NCI-H2081 treated with DMSO at 0.1 percent for 48 hours (cell line): Measurements from ENCODE around the gene SEC11C.
"Not testable (repeated sequence)": the region's sequence is repeated elsewhere in the genome, so short reads cannot be mapped to it uniquely, and the experiment has no call there.

Source experiments
- DNase-seq: peaks from one replicate; lab custom pipeline; 2025; lab: John Stamatoyannopoulos, UW

The SEC11C gene

GRCh38 chr18:59139615-59140301 lies at the start of gene SEC11C:
SEC11C (plus strand) TSS chr18:59139884; CDS start chr18:59139949, 65 bp downstream.
- DNase-seq = peak; percentile 91

- no peak for DNase-seq
Measured at GRCh38 chr18:59090966-59091603, 48.6 kb upstream of the SEC11C start.

GRCh38 chr18:59093668-59094067 lies 46.0 kb upstream of the SEC11C start:
- no peak for DNase-seq

GRCh38 chr18:59094569-59094968 lies 45.1 kb upstream of the SEC11C start:
- DNase-seq = no peak

GRCh38 chr18:59096098-59096789 lies 43.4 kb upstream of the SEC11C start:
- peak; percentile 99 for DNase-seq

GRCh38 chr18:59101830-59102414 lies 37.8 kb upstream of the SEC11C start:
- DNase-seq = no peak

- no peak for DNase-seq
Measured at GRCh38 chr18:59109375-59109774, 30.3 kb upstream of the SEC11C start.

- DNase-seq = no peak
Measured at GRCh38 chr18:59114160-59114559, 25.5 kb upstream of the SEC11C start.

GRCh38 chr18:59123588-59124369 lies 15.9 kb upstream of the SEC11C start:
- no peak for DNase-seq

GRCh38 chr18:59124370-59124704 lies 15.3 kb upstream of the SEC11C start:
- no peak for DNase-seq

GRCh38 chr18:59127047-59127446 lies 12.6 kb upstream of the SEC11C start:
- no peak for DNase-seq

GRCh38 chr18:59129951-59130703 lies 9.6 kb upstream of the SEC11C start:
- no peak for DNase-seq

- no peak for DNase-seq
Measured at GRCh38 chr18:59132810-59133465, 6.7 kb upstream of the SEC11C start.

- DNase-seq = peak; percentile 91
Measured at GRCh38 chr18:59139291-59139614, 431 bp upstream of the SEC11C start.

- no peak for DNase-seq
Measured at GRCh38 chr18:59140302-59140885, 710 bp downstream of the SEC11C start.

GRCh38 chr18:59141294-59142068 lies 1.8 kb downstream of the SEC11C start:
- DNase-seq = peak; percentile 63

GRCh38 chr18:59142274-59142673 lies 2.6 kb downstream of the SEC11C start:
- no peak for DNase-seq

GRCh38 chr18:59142800-59143416 lies 3.2 kb downstream of the SEC11C start:
- not testable (repeated sequence) for DNase-seq

- no peak for DNase-seq
Measured at GRCh38 chr18:59143441-59143840, 3.8 kb downstream of the SEC11C start.
